Right lobe of liver (tissue), 6 donors: Measurements from ENCODE around the gene LCLAT1. TPM values are rescaled to one million over a fixed set of nuclear protein-coding genes. Genes with fewer than 3 reads are reported as not detected.

Experiments used
- ATAC-seq, 4 donors: fragments of 200-7000 bp; cut with Tn5 transposase; one replicate each; pipeline ENCODE4 v1.9.1; 2020; ENCODE audit warnings: mild to moderate bottlenecking in 4 of 4, moderate library complexity in 4 of 4
- DNase-seq, 3 donors: peaks; one replicate each; pipeline ENCODE4 v3.0.0-alpha.2; 2020
- H3K27ac ChIP-seq, 3 donors: fragments of 200-600 bp; one replicate each; pipeline ENCODE4 v1.8.0; 2022
- H3K27me3 ChIP-seq, 2 donors: fragments of 200-600 bp; one replicate each; pipeline ENCODE4 v1.8.0; 2022
- H3K36me3 ChIP-seq, 4 donors: fragments of 200-600 bp; sonication (generic) in 1 of 4; one replicate each; pipeline versions ENCODE4 v1.5.1 to v1.8.0; 2017 to 2022; ENCODE audit warnings: control low read depth in 1 of 4
- H3K4me1 ChIP-seq, 4 donors: fragments of 200-600 bp; sonication (generic) in 1 of 4; one replicate each; pipeline versions ENCODE4 v1.5.1 to v1.8.0; 2017 to 2022; ENCODE audit warnings: control low read depth in 1 of 4
- H3K4me3 ChIP-seq, 3 donors: fragments of 200-600 bp; one replicate each; pipeline ENCODE4 v1.8.0; 2022
- H3K9me3 ChIP-seq, 4 donors: fragments of 200-600 bp; sonication (generic) in 1 of 4; one replicate each; pipeline versions ENCODE4 v1.5.1 to v1.8.0; 2017 to 2022; ENCODE audit warnings: control low read depth in 1 of 4
- CTCF ChIP-seq, 4 donors: fragments of 200-600 bp in 3 of 4; fragments of 450-650 bp in 1 of 4; IDR thresholded peaks; one replicate each; pipeline versions ENCODE4 v1.5.1 to v1.8.0; 2016 to 2022; ENCODE audit warnings: antibody characterized with exemption in 4 of 4, mild to moderate bottlenecking in 2 of 4
- POLR2A ChIP-seq: fragments of 450-650 bp; IDR thresholded peaks from one replicate; pipeline ENCODE4 v1.6.1; 2017; ENCODE audit warnings: antibody characterized with exemption, mild to moderate bottlenecking
- WGBS: methylation state at CpG from one replicate; pipeline ENCODE4 v1.1.6; 2018; ENCODE audit warnings: low coverage, low lambda C conversion rate; ENCODE audit not compliant: insufficient coverage; ENCODE audit errors: missing lambda C conversion rate; 5-methylcytosine and 5-hydroxymethylcytosine counted together
- intact Hi-C, 2 donors: fragments of 100-400 bp; cut with DNase I; formaldehyde crosslinking; loops; one replicate each; pipeline versions ENCODE4 v1.11.2 to v1.14.1; 2022
- total RNA-seq, 6 experiments: library from RNA; depleted of rRNA in 2 of 6; stranded (reverse); fragments of >200 nt in 2 of 6; fragmentation: NEBNext Ultra II Directional in 3 of 6; extraction: Animal tissue kit (Norgen Biotek cat#: 25700) in 3 of 6; gene quantifications; one replicate each; pipeline versions ENCODE4 v1.1.0 to v1.2.4, GENCODE V29; 2016 to 2023
- donor health status: DM: no; HTN: yes; CAD: no.
- donor health status: DM: no; HTN: no; CAD: no.
- donor health status: DM: no; HTN: no; CAD: no.
- donor health status: DM: no; HTN: yes; CAD: no.
- donor health status: DM: no; HTN: yes; CAD: no.

LCLAT1 gene
- total RNA-seq, 6 experiments from 2014 or later, result 11.1 to 14.0 (median 12.0) TPM

GRCh38 chr2:30681022-30681421 is 234.0 kb downstream of the LCLAT1 start:
- WGBS, result 67% methylated on average over 3 of the region's 4 CpGs
- DNase-seq, result no peak
- H3K27me3 ChIP-seq, result no peaks in the 10 kb centered on the region
- intact Hi-C loops, result no loop called here
- H3K9me3 ChIP-seq, result no peaks in the 10 kb centered on the region
- ATAC-seq, result no peak
- no peaks in the 10 kb centered on the region for H3K36me3 ChIP-seq
- no peak for TF ChIP-seq POLR2A
- no peak for TF ChIP-seq CTCF (IDR thresholded peaks at IDR 0.05)
- H3K4me1 ChIP-seq, result no peaks in the 10 kb centered on the region
- H3K4me3 ChIP-seq, result no peak overlapping the region
- H3K27ac ChIP-seq, result no peak overlapping the region

GRCh38 chr2:30683236-30683956 is 236.3 kb downstream of the LCLAT1 start:
- TF ChIP-seq POLR2A, result no peak
- no peak for TF ChIP-seq CTCF (IDR thresholded peaks at IDR 0.05)
- H3K27ac ChIP-seq, result no peak overlapping the region
- no peaks in the 10 kb centered on the region for H3K4me1 ChIP-seq
- DNase-seq (peak in 1 of 3 donors; percentile 26), ATAC-seq (no peak)
- 90% methylated on average over 7 of the region's 8 CpGs for WGBS
- no peaks in the 10 kb centered on the region for H3K27me3 ChIP-seq
- intact Hi-C loops, result no loop called here
- H3K9me3 ChIP-seq, result no peaks in the 10 kb centered on the region
- H3K4me3 ChIP-seq, result no peak overlapping the region
- no peaks in the 10 kb centered on the region for H3K36me3 ChIP-seq

GRCh38 chr2:30684026-30684425 is 237.0 kb downstream of the LCLAT1 start:
- Histone ChIP-seq H3K27ac (no peak overlapping the region), H3K9me3 (no peaks in the 10 kb centered on the region), H3K27me3 (no peaks in the 10 kb centered on the region), H3K36me3 (no peaks in the 10 kb centered on the region), H3K4me3 (no peak overlapping the region), H3K4me1 (no peaks in the 10 kb centered on the region)
- DNase-seq, result peak in 1 of 3 donors; percentile 22
- WGBS, result 71% methylated on average over 7 of the region's 8 CpGs
- TF ChIP-seq CTCF (IDR thresholded peaks at IDR 0.05), result no peak
- no peak for TF ChIP-seq POLR2A
- intact Hi-C loops, result no loop called here
- ATAC-seq, result no peak

- intact Hi-C loops, result no loop called here
- WGBS, result 65% methylated on average over 5 of the region's 5 CpGs
- Histone ChIP-seq H3K4me3 (no peak overlapping the region), H3K9me3 (no peaks in the 10 kb centered on the region), H3K36me3 (no peaks in the 10 kb centered on the region), H3K4me1 (no peaks in the 10 kb centered on the region), H3K27ac (no peak overlapping the region), H3K27me3 (no peaks in the 10 kb centered on the region)
- DNase-seq (no peak), ATAC-seq (no peak)
- TF ChIP-seq CTCF (IDR thresholded peaks at IDR 0.05), result no peak
- TF ChIP-seq POLR2A, result no peak
Measured at GRCh38 chr2:30684516-30684915, 237.5 kb downstream of the LCLAT1 start.
